Gastrocnemius medialis (tissue), 4 donors: ENCODE data around the gene KCNRG.

Experiments used
- POLR2A ChIP-seq, 2 donors: fragments of 450-650 bp; IDR thresholded peaks; one replicate each; pipeline ENCODE4 v1.6.1; 2017; ENCODE audit warnings: antibody characterized with exemption in 2 of 2, mild to moderate bottlenecking in 2 of 2, moderate library complexity in 2 of 2
- TF ChIP-seq, protein P1 (sequence below), 5 experiments: fragments of 450-650 bp in 3 of 5; fragments of 200-600 bp in 2 of 5; sonication (generic) in 2 of 5; IDR thresholded peaks in 4 of 5; conservative IDR thresholded peaks in 1 of 5; 1 replicate in 4 of 5; 2 replicates in 1 of 5; pipeline ENCODE4 v1.5.1; 2016 to 2019; ENCODE audit warnings: antibody characterized with exemption in 5 of 5, mild to moderate bottlenecking in 3 of 5, moderate library complexity in 3 of 5

GRCh38 chr13:49986471-49986870, 28.8 kb upstream of the KCNRG start:
- TF ChIP-seq, protein P1, sequence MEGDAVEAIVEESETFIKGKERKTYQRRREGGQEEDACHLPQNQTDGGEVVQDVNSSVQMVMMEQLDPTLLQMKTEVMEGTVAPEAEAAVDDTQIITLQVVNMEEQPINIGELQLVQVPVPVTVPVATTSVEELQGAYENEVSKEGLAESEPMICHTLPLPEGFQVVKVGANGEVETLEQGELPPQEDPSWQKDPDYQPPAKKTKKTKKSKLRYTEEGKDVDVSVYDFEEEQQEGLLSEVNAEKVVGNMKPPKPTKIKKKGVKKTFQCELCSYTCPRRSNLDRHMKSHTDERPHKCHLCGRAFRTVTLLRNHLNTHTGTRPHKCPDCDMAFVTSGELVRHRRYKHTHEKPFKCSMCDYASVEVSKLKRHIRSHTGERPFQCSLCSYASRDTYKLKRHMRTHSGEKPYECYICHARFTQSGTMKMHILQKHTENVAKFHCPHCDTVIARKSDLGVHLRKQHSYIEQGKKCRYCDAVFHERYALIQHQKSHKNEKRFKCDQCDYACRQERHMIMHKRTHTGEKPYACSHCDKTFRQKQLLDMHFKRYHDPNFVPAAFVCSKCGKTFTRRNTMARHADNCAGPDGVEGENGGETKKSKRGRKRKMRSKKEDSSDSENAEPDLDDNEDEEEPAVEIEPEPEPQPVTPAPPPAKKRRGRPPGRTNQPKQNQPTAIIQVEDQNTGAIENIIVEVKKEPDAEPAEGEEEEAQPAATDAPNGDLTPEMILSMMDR (IDR thresholded peaks at IDR 0.05 in 4 of 5, conservative IDR thresholded peaks at IDR 0.05 in 1 of 5): no peak
- TF ChIP-seq POLR2A (IDR thresholded peaks at IDR 0.05): no peak
